ENCODE measurements around the gene CLCA2.

DNA sequence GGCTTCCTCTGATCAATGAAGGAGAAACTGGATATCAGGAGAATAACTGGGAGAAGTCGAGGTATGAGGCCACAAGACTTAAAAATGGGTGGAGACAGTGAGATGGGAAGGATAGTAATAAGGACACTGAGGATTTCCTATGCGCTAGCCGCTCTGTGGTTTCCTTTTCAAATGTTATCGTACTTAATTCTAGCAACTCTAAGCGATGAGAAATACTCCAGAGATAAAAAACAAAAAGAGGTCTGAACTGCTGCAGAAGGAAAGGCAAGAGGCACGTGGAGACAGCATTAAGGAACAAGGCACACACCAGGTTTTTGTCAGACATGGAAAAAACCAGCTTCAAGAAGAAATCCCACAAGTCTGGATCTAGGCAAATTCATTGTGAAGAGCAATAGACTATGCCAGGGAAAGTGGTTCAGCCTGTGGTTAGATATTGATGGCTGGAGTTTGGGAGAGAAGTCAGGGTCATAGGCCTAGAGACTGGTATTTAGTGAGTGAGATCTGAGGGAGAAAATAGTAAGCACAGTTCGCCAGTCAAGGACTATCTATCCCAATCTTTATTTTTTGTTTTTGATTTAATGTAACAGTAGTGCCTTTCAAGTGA is 5.3 kb downstream of the CLCA2 start:
- TF ChIP-seq EP300 (IDR thresholded peaks at IDR 0.05; ENCODE audit: borderline replicate concordance in 1 of 2, low read depth in 2 of 2, low read length in 2 of 2): no peak
- TF ChIP-seq, protein P1, sequence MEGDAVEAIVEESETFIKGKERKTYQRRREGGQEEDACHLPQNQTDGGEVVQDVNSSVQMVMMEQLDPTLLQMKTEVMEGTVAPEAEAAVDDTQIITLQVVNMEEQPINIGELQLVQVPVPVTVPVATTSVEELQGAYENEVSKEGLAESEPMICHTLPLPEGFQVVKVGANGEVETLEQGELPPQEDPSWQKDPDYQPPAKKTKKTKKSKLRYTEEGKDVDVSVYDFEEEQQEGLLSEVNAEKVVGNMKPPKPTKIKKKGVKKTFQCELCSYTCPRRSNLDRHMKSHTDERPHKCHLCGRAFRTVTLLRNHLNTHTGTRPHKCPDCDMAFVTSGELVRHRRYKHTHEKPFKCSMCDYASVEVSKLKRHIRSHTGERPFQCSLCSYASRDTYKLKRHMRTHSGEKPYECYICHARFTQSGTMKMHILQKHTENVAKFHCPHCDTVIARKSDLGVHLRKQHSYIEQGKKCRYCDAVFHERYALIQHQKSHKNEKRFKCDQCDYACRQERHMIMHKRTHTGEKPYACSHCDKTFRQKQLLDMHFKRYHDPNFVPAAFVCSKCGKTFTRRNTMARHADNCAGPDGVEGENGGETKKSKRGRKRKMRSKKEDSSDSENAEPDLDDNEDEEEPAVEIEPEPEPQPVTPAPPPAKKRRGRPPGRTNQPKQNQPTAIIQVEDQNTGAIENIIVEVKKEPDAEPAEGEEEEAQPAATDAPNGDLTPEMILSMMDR (IDR thresholded peaks at IDR 0.05; ENCODE audit: control extremely low read depth in 1 of 3, insufficient read depth in 1 of 3, low read depth in 1 of 3, low read length in 3 of 3): no peak
- TF ChIP-seq POLR2A (IDR thresholded peaks at IDR 0.05; ENCODE audit: control extremely low read depth in 1 of 2, low read depth in 2 of 2, low read length in 2 of 2): no peak
- TF ChIP-seq, protein P2, sequence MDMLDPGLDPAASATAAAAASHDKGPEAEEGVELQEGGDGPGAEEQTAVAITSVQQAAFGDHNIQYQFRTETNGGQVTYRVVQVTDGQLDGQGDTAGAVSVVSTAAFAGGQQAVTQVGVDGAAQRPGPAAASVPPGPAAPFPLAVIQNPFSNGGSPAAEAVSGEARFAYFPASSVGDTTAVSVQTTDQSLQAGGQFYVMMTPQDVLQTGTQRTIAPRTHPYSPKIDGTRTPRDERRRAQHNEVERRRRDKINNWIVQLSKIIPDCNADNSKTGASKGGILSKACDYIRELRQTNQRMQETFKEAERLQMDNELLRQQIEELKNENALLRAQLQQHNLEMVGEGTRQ (IDR thresholded peaks at IDR 0.05; ENCODE audit: low read length): no peak
- no peak for TF ChIP-seq RXRA (IDR thresholded peaks at IDR 0.05; ENCODE audit: insufficient read depth, low read depth, low read length)
- no peak for TF ChIP-seq CEBPB (IDR thresholded peaks at IDR 0.05; ENCODE audit: low read depth, low read length)
- no peak for TF ChIP-seq TEAD4 (IDR thresholded peaks at IDR 0.05; ENCODE audit: low read depth, low read length)
- no peak for TF ChIP-seq BRCA1 (IDR thresholded peaks at IDR 0.05; ENCODE audit: low read depth, low read length)
- TF ChIP-seq EZH2 (IDR thresholded peaks at IDR 0.05; ENCODE audit: low read depth, low read length, severe bottlenecking): no peak
- TF ChIP-seq POLR2AphosphoS5 (IDR thresholded peaks at IDR 0.05; ENCODE audit: low read depth, low read length): no peak

All from H1 (cell line).